ENCODE results near the gene TACC3. TPM values are rescaled to one million over a fixed set of nuclear protein-coding genes. Genes with fewer than 3 reads are reported as not detected.

The TACC3 gene
- total RNA-seq, 1 experiment from 2014 or later: 156 TPM

GRCh38 chr4:1758306-1759121 is 37.2 kb downstream of the TACC3 start:
- Histone ChIP-seq H2AK5ac (ENCODE audit: insufficient read length, low read length) (no peak overlapping the region), H2BK15ac (ENCODE audit: low read depth, low read length) (no peak overlapping the region), H3K27ac (ENCODE audit: insufficient read length, low read depth, low read length) (no peak overlapping the region), H3K9ac (ENCODE audit: extremely low read depth, insufficient read length, low read length) (no peak overlapping the region), H4K8ac (replicated peaks; ENCODE audit: insufficient read length, low read depth, low read length) (no peak overlapping the region), H3K27me3 (ENCODE audit: insufficient read depth, low read length) (no peaks in the 10 kb centered on the region), H2BK20ac (ENCODE audit: low read depth, low read length, poor library complexity, severe bottlenecking) (no peak overlapping the region), H3K23ac (ENCODE audit: insufficient read length, low read depth, low read length) (no peak overlapping the region), H3K79me1 (ENCODE audit: insufficient read depth, low read depth, low read length, poor library complexity, severe bottlenecking) (no peaks in the 10 kb centered on the region), H2BK12ac (ENCODE audit: insufficient read length, low read depth, low read length) (no peak overlapping the region), H4K5ac (ENCODE audit: insufficient read length, low read depth, low read length) (no peak overlapping the region), H2AFZ (ENCODE audit: low read length) (no peak overlapping the region), H2BK120ac (ENCODE audit: low read depth, low read length, poor library complexity, severe bottlenecking) (no peak overlapping the region), H3K56ac (ENCODE audit: insufficient read length, low read depth, low read length) (no peak overlapping the region), H3K79me2 (ENCODE audit: insufficient read depth, low read length) (no peaks in the 10 kb centered on the region), H3K23me2 (ENCODE audit: insufficient read length, low read depth, low read length, poor library complexity, severe bottlenecking) (no peaks in the 10 kb centered on the region), H3T11ph (ENCODE audit: low read length) (no peak overlapping the region), H4K91ac (ENCODE audit: insufficient read length, low read depth, low read length) (no peak overlapping the region), H3K4ac (ENCODE audit: low read depth, low read length) (no peak overlapping the region), H2BK5ac (ENCODE audit: insufficient read length, low read length) (no peak overlapping the region), H4K20me1 (ENCODE audit: control insufficient read depth, insufficient read depth, insufficient read length) (no peaks in the 10 kb centered on the region), H3K9me3 (ENCODE audit: control insufficient read depth, low read depth, low read length) (no peaks in the 10 kb centered on the region), H3K4me1 (ENCODE audit: insufficient read depth, low read length) (no peaks in the 10 kb centered on the region), H3K4me2 (ENCODE audit: insufficient read depth, insufficient read length, low read length) (no peak overlapping the region), H3K18ac (ENCODE audit: insufficient read length, low read depth, low read length) (no peak overlapping the region), H3K14ac (ENCODE audit: insufficient read depth, low read length) (peak overlapping the region; percentile 19; the same call in 1 of the 2 replicates)
- Mint-ChIP-seq H3K9me3 (no peaks in the 10 kb centered on the region), H3K4me1 (peaks cover 8 to 21% of the 10 kb centered on the region in 2 experiments), H3K36me3 (ENCODE audit: insufficient read depth in 1 of 3, low read depth in 3 of 3) (no peaks in the 10 kb centered on the region), H3K27me3 (ENCODE audit: low read depth) (no peaks in the 10 kb centered on the region; the same call in 1 of the 2 replicates), H3K4me3 (no peak overlapping the region), H3K27ac (0 out of 7 replicates have a peak overlapping the region, but pooled peaks of 1 of the 3 experiments have one; percentile 77)
- TF ChIP-seq CTCF (conservative IDR thresholded peaks at IDR 0.05): no peak
- no peak for DNase-seq
- no CpG with 5 or more reads among the region's 27 CpGs for WGBS (ENCODE audit: extremely low coverage, insufficient read length, low lambda C conversion rate)
